Measurements from ENCODE around the gene CDKL2. TPM values are rescaled to one million over a fixed set of nuclear protein-coding genes. Genes with fewer than 3 reads are reported as not detected.
A peak's percentile ranks its signal among the peaks of the same experiment; 100 is the strongest.

CDKL2 gene
- total RNA-seq, 1 donor from 2014 or later, result 4.1 TPM

DNA sequence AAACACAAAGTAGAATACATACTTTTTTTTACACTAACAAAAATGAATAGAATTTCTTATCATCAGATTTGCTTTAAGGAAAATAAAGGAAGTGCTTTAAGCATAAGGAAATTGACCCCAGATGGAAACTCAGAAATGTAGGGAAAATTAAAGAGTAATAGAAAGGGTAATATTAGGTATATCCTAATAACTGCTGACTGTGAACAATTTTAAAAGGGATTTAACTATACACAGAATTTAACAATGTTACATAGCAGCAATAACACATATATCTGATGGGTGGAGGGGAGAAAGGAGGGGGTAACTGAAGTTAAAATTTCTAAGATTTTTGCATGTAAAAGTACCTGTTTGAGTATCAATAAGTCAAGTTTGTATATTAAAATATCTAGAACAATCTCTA, 8.6 kb downstream of the CDKL2 start:
- no peak for DNase-seq (ENCODE audit: low read depth)
- TF ChIP-seq, protein P1, sequence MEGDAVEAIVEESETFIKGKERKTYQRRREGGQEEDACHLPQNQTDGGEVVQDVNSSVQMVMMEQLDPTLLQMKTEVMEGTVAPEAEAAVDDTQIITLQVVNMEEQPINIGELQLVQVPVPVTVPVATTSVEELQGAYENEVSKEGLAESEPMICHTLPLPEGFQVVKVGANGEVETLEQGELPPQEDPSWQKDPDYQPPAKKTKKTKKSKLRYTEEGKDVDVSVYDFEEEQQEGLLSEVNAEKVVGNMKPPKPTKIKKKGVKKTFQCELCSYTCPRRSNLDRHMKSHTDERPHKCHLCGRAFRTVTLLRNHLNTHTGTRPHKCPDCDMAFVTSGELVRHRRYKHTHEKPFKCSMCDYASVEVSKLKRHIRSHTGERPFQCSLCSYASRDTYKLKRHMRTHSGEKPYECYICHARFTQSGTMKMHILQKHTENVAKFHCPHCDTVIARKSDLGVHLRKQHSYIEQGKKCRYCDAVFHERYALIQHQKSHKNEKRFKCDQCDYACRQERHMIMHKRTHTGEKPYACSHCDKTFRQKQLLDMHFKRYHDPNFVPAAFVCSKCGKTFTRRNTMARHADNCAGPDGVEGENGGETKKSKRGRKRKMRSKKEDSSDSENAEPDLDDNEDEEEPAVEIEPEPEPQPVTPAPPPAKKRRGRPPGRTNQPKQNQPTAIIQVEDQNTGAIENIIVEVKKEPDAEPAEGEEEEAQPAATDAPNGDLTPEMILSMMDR (IDR thresholded peaks at IDR 0.05; ENCODE audit: insufficient read depth, low read length, poor library complexity, severe bottlenecking), result no peak

DNA sequence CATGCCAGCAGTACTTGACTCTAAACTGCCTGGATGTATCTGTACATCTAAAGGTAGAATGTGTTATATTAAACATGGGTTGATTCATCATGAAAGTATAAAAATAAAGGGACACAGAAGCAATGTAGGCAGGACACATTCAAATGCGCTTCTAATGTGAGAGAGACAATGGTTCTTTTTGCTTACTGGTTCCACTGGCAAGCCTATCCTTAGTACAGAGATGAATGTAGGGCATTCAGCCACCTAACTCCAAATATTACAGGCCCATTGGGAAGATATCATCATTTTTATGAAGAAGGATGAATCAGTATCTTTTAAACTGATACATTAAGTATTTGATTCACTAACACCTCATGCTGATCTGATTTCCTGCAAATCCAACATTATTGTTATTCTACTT, 18.0 kb downstream of the CDKL2 start:
- no peak for DNase-seq (ENCODE audit: low read depth)
- Histone ChIP-seq H3K27me3 (ENCODE audit: control insufficient read depth, insufficient read depth, low read length) (no peaks in the 10 kb centered on the region), H3K36me3 (ENCODE audit: control insufficient read depth, insufficient read depth, low read length) (no peaks in the 10 kb centered on the region), H3K4me3 (ENCODE audit: low read depth, low read length) (no peak overlapping the region)
- TF ChIP-seq, protein P1 (IDR thresholded peaks at IDR 0.05; ENCODE audit: insufficient read depth, low read length, poor library complexity, severe bottlenecking), result no peak

More for the DNA sequence above, 8.6 kb downstream of the CDKL2 start:
- Histone ChIP-seq H3K36me3 (ENCODE audit: control insufficient read depth, insufficient read depth, low read length) (no peaks in the 10 kb centered on the region), H3K4me3 (ENCODE audit: low read depth, low read length) (no peak overlapping the region), H3K27me3 (ENCODE audit: control insufficient read depth, insufficient read depth, low read length) (no peaks in the 10 kb centered on the region)

DNA sequence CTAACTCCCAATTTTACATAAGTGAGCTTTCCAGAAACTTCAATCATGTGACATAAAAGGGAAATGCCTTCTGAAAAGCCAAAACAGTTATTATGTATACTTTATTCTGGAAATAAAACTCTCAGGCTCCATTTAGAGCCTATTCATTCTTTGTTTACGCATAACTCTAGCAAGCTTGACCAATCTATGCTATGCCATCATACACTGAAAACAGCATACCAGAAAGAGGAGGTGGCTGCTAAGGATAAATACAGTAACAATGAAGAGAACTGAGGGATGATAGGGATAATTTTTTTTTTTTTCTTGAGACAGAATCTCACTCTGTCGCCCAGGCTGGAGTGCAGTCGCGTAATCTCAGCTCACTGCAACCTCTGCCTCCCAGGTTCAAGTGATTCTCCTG, 24.4 kb downstream of the CDKL2 start:
- DNase-seq (ENCODE audit: low read depth), result no peak
- Histone ChIP-seq H3K36me3 (ENCODE audit: control insufficient read depth, insufficient read depth, low read length) (no peaks in the 10 kb centered on the region), H3K27me3 (ENCODE audit: control insufficient read depth, insufficient read depth, low read length) (no peaks in the 10 kb centered on the region), H3K4me3 (ENCODE audit: low read depth, low read length) (no peak overlapping the region)
- TF ChIP-seq, protein P1 (IDR thresholded peaks at IDR 0.05; ENCODE audit: insufficient read depth, low read length, poor library complexity, severe bottlenecking), result no peak

DNA sequence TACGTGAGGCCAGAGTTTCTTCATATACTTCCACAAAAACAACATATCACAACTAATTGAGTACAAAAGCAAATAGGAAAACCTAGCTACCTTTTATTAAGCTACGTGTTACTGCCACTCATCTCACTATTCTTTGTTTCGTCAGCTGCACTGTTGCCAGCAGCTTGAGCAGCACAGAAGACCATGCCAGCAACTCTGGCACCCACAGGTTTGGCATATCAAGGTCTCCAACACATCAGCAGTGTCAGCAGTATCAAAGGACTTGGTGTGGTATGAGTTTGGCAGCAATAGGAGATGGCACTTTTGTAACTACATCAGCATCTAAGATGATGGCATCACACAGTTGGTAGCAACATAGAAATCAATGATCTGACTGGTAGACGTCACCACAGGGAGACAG, 30.7 kb downstream of the CDKL2 start:
- no peak overlapping the region for H3K4me3 ChIP-seq (ENCODE audit: low read depth, low read length)
- no peak for DNase-seq (ENCODE audit: low read depth)
- TF ChIP-seq, protein P1 (IDR thresholded peaks at IDR 0.05; ENCODE audit: insufficient read depth, low read length, poor library complexity, severe bottlenecking), result no peak

DNA sequence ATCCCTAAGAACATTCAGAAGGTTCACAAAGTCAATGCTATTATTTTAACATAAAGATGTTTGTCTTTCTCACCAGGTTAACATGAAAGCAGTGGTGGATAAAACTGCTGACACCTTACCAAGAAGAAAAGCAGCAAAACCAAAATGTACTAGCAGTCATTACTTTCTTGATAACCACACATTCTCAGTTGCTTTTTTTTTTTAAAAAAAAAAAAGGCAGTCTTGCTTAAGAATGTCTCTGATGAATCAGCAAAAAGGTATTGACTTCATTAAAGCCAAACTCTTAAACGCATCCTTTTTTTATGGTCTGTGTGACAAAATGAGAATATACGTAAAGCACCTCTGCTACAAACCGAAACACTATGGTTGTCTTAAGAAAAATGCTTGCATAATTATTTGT, 31.9 kb downstream of the CDKL2 start:
- TF ChIP-seq, protein P1 (IDR thresholded peaks at IDR 0.05; ENCODE audit: insufficient read depth, low read length, poor library complexity, severe bottlenecking), result no peak
- H3K36me3 ChIP-seq (ENCODE audit: control insufficient read depth, insufficient read depth, low read length), result no peaks in the 10 kb centered on the region
- DNase-seq (ENCODE audit: low read depth), result peak; percentile 55
- no peaks in the 10 kb centered on the region for H3K27me3 ChIP-seq (ENCODE audit: control insufficient read depth, insufficient read depth, low read length)
- H3K4me3 ChIP-seq (ENCODE audit: low read depth, low read length), result no peak overlapping the region

More for the DNA sequence above, 30.7 kb downstream of the CDKL2 start:
- no peaks in the 10 kb centered on the region for H3K27me3 ChIP-seq (ENCODE audit: control insufficient read depth, insufficient read depth, low read length)
- H3K36me3 ChIP-seq (ENCODE audit: control insufficient read depth, insufficient read depth, low read length), result no peaks in the 10 kb centered on the region

DNA sequence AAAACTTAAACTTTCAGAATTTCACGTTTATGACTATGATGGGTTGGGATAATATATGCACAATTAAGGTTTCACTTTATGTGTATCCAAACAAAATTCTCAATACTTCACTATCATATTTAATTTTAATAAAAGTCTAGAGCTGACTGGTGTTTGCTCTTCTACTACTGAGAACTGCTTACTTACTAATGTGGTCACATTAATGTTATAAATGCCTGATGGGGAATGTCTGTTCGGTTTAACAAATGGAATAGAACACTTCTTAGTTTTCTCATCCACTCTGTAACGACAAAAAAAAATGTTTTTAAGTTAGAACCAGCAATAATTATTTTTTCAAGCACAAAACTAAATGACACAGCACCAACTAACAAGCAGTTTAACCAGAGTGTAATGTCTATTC, 34.3 kb downstream of the CDKL2 start:
- DNase-seq (ENCODE audit: low read depth), result no peak
- Histone ChIP-seq H3K4me3 (ENCODE audit: low read depth, low read length) (no peak overlapping the region), H3K27me3 (ENCODE audit: control insufficient read depth, insufficient read depth, low read length) (no peaks in the 10 kb centered on the region), H3K36me3 (ENCODE audit: control insufficient read depth, insufficient read depth, low read length) (no peaks in the 10 kb centered on the region)
- TF ChIP-seq, protein P1 (IDR thresholded peaks at IDR 0.05; ENCODE audit: insufficient read depth, low read length, poor library complexity, severe bottlenecking), result no peak
